Measurements from ENCODE around the gene HDAC4. TPM values are rescaled to one million over a fixed set of nuclear protein-coding genes. Genes with fewer than 3 reads are reported as not detected.

HDAC4 gene
- total and polyA plus RNA-seq, 10 of the 15 experiments (the other 5 are each of a cell fraction or from before 2014, with no cell fraction given), result 0.22 to 15.7 (median 4.8) TPM

DNA sequence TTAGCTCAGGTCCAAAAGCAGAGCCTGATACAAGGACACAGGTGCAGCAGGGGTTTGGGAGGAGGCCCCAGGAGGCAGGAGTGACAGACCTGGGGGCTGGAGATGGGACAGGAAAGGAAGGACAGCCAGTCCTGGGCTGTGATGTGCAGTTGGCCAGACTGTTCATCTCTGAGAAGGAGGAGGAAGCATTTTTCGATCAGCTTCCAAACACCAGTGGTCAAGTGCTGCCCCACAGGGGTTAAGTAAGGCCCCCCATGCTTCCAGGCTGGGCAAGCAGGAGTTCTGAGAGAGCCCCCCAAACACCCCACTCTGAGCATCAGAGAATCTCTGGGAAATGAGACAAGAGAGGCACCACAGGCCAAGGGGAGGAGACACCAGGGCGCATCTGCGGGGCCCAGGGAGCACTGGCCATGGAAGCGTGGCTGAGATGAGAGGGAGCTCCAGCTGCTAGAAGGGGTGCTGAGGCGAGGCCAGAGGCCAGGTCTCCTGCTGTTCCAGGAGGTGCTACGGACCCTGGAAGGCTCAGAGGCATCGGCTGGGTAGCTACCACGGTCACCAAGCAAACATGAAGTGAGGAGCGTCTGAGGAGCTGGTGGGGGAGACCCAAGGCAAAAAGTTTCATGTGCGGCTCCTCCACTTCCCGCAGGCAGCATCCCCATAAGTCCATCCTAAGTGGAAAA is 5.6 kb upstream of the HDAC4 start:
- ChIA-PET POLR2A (no interaction called here), SMC1A (ENCODE audit: uncharacterized antibody, unreplicated experiment) (no interaction called here)
- ATAC-seq, result no peak
- no peak for TF ChIP-seq CHD2 (IDR thresholded peaks at IDR 0.05; ENCODE audit: borderline replicate concordance, low read depth, low read length)
- TF ChIP-seq NFYB (IDR thresholded peaks at IDR 0.05; ENCODE audit: insufficient read depth, low read depth, low read length), result no peak
- TF ChIP-seq RBBP5 (conservative IDR thresholded peaks at IDR 0.05), result no peak
- no peak for TF ChIP-seq ZNF592 (IDR thresholded peaks at IDR 0.05)
- no peak for TF ChIP-seq JUNB (IDR thresholded peaks at IDR 0.05)
- TF ChIP-seq KAT2A (conservative IDR thresholded peaks at IDR 0.05; ENCODE audit: control insufficient read depth, low read depth, low read length), result no peak
- no peak for TF ChIP-seq SPI1 (IDR thresholded peaks at IDR 0.05; ENCODE audit: borderline replicate concordance, insufficient read depth, low read depth, low read length)
- TF ChIP-seq SUZ12 (IDR thresholded peaks at IDR 0.05; ENCODE audit: unreplicated experiment), result no peak
- TF ChIP-seq, protein P1, sequence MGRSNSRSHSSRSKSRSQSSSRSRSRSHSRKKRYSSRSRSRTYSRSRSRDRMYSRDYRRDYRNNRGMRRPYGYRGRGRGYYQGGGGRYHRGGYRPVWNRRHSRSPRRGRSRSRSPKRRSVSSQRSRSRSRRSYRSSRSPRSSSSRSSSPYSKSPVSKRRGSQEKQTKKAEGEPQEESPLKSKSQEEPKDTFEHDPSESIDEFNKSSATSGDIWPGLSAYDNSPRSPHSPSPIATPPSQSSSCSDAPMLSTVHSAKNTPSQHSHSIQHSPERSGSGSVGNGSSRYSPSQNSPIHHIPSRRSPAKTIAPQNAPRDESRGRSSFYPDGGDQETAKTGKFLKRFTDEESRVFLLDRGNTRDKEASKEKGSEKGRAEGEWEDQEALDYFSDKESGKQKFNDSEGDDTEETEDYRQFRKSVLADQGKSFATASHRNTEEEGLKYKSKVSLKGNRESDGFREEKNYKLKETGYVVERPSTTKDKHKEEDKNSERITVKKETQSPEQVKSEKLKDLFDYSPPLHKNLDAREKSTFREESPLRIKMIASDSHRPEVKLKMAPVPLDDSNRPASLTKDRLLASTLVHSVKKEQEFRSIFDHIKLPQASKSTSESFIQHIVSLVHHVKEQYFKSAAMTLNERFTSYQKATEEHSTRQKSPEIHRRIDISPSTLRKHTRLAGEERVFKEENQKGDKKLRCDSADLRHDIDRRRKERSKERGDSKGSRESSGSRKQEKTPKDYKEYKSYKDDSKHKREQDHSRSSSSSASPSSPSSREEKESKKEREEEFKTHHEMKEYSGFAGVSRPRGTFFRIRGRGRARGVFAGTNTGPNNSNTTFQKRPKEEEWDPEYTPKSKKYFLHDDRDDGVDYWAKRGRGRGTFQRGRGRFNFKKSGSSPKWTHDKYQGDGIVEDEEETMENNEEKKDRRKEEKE (IDR thresholded peaks at IDR 0.05), result no peak
- no peak for TF ChIP-seq RFX5 (IDR thresholded peaks at IDR 0.05; ENCODE audit: low read depth, low read length)
- TF ChIP-seq BCL11A (IDR thresholded peaks at IDR 0.05; ENCODE audit: low read depth, low read length), result no peak
- TF ChIP-seq BCL3 (IDR thresholded peaks at IDR 0.05; ENCODE audit: borderline replicate concordance, insufficient read depth, low read depth, low read length, poor library complexity, severe bottlenecking), result no peak
- TF ChIP-seq HCFC1 (IDR thresholded peaks at IDR 0.05; ENCODE audit: low read length), result no peak
- TF ChIP-seq PBX3 (IDR thresholded peaks at IDR 0.05; ENCODE audit: insufficient replicate concordance, low read depth, low read length), result no peak

More for the DNA sequence above, 5.6 kb upstream of the HDAC4 start:
- no peak overlapping the region for H2AFZ ChIP-seq (ENCODE audit: control insufficient read depth, low read depth, low read length)
- H3K4me3 ChIP-seq, result no peak overlapping the region
- H3K27ac ChIP-seq (ENCODE audit: control insufficient read depth, insufficient read depth), result no peak overlapping the region
- intact Hi-C loops (cut with micrococcal nuclease; ENCODE audit: unreplicated experiment), result no loop called here
- no peaks in the 10 kb centered on the region for H3K4me1 ChIP-seq (ENCODE audit: control insufficient read depth, insufficient read depth, low read length)
- H3K36me3 ChIP-seq (ENCODE audit: control insufficient read depth in 2 of 2, insufficient read depth in 2 of 2, low read length in 1 of 2), result no peaks in the 10 kb centered on the region
- no peak overlapping the region for H3K9ac ChIP-seq (ENCODE audit: control insufficient read depth, insufficient read depth, low read length)
- H4K20me1 ChIP-seq (ENCODE audit: control insufficient read depth, insufficient read depth), result no peaks in the 10 kb centered on the region
- BruUV-seq (replicated peaks), result no TSS peak
- H3K27me3 ChIP-seq (replicated peaks in 1 of 2; ENCODE audit: control insufficient read depth in 2 of 2, insufficient read depth in 2 of 2, low read length in 1 of 2), result peaks cover 0 to 4% of the 10 kb centered on the region in 2 experiments; a peak in 3 of 4 replicates
- no peak for FAIRE-seq
- no peaks in the 10 kb centered on the region for H3K79me2 ChIP-seq (ENCODE audit: control insufficient read depth, insufficient read depth, low read length)
- in situ Hi-C loops (cut with MboI), result no loop called here
- no peaks in the 10 kb centered on the region for H3K9me3 ChIP-seq (replicated peaks; ENCODE audit: control insufficient read depth, insufficient read depth, low read length)
- ChIA-PET RAD21 (ENCODE audit: unreplicated experiment) (no interaction called here), CTCF (interaction anchor here (0.6 kb wide), 1 partner anchor 49 kb away, joined by 4 read pairs; no protein-coding TSS in a partner anchor)
- H3K4me2 ChIP-seq (ENCODE audit: control insufficient read depth, insufficient read depth), result no peak overlapping the region
- 46% methylated on average over 11 of the region's 11 CpGs for WGBS (ENCODE audit: insufficient coverage, insufficient replicate concordance, low lambda C conversion rate, missing lambda C conversion rate)
- DNase-seq (ENCODE audit: low read depth, low spot score), result no peak

Data from GM12878 (cell line).